Hematopoietic multipotent progenitor cell treated with erythropoietin and hydrocortisone succinate and interleukin-3 and kit ligand, for 17 days (in vitro differentiated cells): Measurements from ENCODE around the gene PRKCB.

Experiments used
- DNase-seq: peaks from one replicate; pipeline ENCODE4 v3.0.0-alpha.2; 2015; ENCODE audit warnings: low spot score

Gene PRKCB

DNA sequence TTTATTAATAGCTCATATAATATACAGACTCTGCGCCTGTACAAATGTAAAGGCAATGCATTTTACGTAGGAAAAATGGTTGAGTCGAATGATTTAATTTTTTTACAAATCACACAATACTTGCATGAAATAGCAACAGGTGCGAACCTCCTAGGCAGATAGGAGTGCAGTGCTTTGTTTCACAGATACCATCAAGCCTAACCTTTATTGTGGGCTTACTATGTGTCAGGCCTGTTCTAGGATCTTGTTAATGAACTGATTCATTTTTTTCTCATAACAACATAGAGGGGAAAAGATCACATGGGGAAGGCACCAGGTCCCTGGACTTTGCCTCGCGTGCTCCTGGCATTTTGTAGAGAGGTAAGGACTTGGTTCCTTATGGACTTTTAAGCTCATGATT, 107.8 kb downstream of the PRKCB start:
- DNase-seq = no peak

DNA sequence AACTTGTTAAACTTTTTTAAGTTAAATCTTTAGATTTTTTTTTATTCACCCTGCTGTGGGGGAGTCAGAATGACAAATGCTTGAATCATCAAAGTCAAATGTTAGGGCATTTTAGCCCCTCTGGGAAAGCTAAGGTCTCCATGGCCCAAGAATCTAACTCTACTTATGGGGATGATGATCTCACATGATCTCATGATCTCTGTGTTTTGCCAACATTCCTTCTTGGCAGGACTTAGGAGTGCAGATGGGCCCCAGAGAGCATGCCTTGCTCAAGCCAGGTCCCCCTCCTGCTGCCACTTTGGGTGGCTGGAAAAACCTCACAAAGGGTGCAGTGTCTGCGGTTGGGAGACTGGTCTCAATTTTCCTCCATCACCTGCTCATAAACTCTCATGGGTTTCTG, 108.6 kb downstream of the PRKCB start:
- DNase-seq = no peak

DNA sequence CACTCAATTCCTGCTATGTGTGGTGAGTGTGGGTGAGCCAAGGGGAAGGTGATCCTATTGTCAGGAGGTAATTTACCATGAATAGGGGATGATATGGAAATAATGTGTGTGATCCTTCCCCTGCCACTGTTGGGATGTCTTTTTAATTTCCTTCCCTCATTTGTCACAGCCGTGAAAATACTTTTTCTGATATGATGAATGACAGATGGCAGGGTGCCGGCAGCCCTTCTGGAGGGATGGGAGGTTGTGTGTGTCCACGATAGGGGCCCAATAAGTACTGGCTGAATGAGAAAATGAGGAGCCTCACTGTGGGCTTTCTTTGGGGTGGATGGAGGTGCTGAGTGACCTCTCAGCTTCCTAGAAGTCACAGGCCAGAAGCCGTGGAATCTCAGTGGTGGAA, 109.5 kb downstream of the PRKCB start:
- DNase-seq = no peak

DNA sequence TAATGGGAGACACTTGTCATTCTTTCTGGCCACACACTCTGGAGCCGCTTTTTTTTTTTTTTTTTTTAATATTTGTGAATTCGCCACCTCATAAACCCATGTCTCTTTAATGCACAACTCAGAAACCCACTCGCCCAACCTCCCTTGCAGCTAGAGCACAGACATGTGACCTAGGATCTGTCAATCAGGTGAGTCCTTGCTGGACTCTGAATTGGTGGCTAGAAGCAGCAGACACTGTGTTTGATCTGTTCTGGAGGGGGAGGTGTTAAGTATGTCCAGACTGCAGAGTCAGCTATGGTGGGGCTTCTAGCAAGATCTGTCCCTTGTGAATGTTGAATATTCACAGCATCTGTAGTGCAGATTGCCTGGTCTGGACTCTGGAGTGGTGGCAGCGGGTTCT, 112.1 kb downstream of the PRKCB start:
- no peak for DNase-seq

DNA sequence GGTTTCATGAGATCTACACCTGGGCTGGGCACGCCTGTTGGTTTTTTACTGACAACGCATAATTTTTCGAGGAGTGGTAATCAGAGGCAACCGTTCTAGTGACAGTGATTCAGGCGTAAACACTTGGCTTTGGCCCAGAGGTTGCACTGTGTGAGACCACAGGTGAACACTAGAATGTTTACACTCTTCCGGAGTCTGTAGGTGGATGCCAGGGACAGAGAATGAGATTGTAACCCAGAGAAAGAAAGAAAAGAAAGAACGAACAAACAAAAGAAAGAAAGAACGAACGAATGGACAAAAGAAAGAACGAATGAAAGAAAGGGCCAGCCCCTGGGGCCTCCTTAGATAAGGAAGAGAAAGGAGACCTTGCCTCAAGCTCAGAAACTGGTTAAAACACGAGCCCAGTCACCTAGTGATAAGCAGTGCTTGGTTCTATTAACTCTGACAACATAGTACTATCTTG, 113.2 kb downstream of the PRKCB start:
- DNase-seq = no peak

DNA sequence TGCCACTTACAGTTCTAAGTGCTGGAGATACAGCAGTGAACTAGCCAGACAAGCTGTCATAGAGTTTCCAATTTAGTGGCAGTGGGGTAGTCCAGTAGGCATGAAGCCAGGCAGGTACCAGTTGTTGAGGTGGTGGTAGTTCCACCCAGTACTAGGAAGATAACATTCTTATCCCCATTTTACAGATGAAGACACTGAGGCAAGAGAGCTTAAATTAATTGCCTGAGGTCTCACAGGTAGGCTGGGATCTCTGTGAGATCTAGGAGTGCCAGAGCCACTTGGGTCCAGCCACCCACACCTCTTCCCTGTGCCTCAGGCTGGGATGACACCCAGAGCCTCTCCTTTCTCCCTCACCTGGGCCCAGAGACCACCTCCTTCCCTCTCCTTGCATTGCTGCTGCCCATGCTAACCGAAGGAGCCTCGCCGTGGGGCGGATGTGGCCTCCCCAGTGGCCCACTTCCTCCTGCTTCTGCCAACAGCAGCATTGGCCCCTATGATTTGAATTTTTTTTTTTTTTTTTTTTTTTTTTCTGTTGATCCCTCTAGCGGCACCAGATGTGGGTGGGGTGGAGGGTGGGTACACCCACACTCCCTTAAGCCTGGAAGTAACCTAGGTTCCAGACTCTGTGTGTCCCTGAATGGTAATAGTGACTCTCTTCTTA, 114.0 kb downstream of the PRKCB start:
- DNase-seq = no peak

DNA sequence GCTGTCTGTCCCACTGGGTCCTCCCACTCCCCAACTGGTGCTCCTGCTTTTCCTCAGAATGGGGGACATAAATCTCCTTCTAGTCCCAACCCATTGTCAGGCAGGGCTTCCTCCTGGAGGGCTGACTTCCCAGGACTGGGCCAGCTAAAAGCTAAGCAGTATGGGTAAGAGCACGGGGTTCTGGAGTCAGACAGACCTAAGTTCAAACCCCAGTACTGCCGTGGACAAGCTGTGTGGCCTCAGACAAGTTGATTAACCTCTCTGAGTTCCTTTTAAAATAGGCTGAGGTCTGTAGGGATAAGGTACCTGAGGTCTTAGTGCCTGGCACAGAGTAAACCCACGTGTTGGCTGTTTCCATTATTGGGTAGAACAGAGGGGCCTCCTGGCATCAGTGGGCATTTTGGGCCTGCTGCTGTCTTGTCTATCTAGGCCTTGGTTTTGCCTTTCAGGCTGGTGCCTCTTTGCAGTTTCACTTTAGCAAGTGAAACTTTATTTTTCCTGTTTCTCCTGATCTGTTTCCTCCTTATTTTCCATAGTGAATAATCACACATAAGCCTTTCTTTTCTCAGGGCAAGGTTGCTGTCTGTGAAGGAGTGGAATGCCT, 114.6 kb downstream of the PRKCB start:
- DNase-seq = no peak

DNA sequence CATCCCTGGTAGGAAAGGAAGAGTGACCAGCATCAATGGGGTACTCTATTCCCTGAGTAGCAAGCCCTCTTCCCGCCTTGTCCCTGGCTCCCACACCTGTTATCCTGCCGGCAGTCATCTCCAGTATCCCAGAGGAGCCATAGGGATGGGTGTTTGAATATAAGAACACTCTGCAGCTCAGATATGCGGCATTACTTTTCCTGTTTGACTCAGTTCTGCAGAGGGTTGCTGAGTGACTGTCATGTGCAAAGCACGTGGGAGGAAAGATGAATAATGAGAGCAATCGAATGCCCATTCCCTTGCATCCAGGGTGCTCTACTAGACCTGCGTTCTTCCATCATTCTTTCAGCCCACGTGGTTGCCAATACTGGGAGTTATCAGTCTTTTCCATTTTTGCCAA, 115.1 kb downstream of the PRKCB start:
- no peak for DNase-seq

DNA sequence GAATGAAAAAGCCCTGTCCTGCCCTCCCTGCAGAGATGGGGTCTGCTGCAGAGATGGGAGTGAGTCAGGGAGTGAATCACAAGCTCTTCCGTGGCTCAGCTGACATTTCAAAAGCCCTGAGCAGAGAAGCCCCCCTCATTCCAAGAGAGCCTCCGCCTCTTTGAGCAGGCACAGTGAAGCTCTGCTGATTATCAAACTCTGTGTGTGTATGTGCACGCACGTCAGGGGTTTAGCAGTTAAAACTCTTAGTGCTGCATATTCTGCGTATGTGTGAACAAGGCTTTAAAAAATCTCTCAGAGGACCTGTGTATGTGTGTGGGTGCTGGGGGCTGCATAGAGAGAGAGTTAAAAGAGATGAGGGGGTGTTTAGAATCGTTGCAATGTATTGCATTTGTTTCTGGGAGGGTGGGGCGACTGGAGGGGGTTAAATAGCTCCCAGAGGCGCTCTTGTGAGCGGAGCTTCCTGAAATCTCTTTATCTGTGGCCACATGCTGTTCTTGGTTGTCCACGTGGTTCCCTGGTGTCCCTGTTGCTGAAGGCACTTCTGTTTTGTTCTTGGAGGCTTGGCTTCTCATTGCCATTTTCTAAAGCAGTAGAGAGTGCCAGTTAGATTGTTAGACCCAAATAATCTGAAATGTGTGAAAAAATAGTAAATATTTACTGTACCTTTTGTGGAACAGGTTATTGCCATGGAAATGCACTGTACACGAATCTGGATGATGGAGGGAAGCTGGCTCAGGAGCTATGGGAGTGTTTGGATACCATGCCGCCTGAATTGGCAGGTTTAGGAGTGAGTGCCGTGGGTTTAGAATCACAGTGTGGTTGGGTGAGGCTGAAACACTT, 116.6 kb downstream of the PRKCB start:
- no peak for DNase-seq

DNA sequence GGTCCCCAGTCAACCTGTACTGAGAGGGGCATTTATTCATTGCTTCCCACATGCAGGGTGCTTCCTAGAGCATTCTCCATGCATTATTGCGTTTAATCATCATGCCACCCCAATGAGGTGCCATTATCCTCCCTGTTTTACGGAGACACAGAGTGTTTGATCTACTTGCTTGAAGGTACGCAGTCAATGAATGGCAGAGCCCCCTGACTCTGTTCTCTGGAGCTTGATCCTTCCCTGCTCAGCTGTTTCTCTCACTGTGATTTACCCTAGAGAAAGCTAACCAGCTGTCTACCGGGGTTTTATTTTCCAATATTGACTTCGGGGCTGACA, 117.2 kb downstream of the PRKCB start:
- DNase-seq = no peak

DNA sequence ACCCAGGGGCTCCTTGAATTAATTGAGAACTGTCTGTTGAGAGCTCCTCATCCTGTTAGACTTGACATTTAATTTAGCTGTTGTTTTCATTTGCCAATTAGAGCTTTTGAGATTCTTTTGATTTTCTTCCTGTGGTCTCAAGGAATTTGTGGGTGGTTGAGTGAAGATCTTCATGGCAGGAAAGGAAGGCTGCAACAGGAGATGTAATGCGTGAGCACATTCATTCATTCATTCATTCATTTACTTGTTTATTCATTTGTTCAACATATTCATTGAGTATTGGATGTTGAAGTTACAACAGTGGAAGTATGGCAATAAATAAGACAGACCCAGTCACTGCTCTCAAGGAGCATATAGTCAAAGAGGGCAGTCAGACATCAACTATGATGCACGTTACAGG, 117.7 kb downstream of the PRKCB start:
- DNase-seq = no peak

DNA sequence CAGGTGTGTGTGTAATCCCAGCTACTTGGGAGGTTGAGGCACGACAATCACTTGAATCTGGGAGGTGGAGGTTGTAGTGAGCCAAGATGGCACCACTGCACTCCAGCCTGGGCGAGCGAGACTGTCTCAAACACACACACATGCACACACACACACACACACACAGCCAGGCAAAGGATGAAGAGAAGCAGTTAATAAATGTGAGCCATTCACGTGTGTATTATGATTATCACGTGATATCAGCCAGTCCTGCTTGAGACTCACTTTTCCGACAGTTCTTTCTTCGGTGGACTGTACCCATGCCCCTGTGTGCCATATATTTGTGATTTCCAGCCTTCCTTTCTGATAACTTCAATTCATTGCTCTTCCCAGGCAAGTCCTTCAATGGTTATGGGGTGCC, 119.3 kb downstream of the PRKCB start:
- no peak for DNase-seq

DNA sequence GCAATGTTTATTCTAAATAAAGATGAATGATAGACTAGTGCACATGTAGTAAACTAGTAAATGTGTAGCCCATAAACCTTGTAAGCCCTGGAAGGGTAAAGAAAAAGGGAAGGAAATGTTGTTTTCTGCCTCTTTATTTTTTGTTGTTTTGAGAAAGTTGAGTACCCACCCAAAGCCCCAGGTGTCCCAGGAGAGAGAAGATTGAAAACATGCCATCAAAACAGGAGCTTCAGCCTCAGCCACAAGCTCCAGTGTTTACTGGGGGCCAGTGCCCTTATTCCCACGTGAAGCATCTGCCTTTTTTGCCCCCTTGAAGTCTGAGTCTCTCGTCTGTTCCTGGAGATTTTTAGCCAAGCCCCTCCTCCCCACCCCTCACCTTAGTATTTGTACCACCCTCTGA, 121.5 kb downstream of the PRKCB start:
- no peak for DNase-seq

DNA sequence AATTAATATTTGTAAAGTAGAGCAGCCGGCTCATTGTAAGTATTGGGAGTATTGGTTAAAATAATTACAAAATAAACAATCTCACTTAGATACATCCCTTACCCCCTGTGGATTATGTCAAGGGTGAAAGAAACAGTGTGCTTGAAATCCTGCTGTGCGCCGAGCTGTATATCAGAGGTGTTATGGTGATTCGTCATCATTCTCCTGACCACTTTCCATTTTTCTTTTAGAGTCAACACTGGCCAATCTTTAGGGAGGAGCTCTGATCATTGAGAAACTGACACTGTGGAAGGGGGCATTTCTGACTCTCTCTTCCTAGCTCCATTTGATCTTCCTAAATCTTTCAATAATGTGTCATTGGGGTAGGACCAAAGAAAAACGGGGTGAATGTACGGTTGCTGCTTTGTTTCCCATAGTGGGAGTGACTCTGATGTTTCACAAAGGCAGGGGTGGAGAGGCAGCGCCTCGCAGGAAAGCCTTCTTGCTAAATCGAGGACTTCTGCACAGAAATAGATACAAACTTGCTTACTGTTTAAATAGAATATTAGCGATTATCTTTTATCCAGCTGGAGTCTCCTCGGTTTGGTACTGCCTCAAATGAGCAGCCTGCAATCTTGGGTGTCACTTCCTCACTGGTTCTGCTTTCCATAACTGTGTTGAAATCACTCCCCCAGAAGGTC, 123.4 kb downstream of the PRKCB start:
- no peak for DNase-seq

DNA sequence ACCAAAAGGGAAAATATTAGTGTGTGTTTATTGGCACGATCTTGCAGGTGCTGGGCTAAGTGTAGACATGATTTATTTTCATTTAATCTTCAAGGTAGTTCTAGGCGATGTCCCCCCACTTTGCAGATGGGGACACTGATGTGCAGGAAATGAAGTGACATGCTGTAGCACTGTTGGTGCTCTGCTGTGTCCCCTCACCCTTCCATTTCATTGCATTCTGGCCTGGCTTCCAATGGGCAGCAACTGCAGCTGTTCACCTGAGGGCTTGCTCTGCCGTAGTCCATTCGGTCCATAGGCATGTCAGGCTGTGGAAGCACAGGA, 123.9 kb downstream of the PRKCB start:
- no peak for DNase-seq

DNA sequence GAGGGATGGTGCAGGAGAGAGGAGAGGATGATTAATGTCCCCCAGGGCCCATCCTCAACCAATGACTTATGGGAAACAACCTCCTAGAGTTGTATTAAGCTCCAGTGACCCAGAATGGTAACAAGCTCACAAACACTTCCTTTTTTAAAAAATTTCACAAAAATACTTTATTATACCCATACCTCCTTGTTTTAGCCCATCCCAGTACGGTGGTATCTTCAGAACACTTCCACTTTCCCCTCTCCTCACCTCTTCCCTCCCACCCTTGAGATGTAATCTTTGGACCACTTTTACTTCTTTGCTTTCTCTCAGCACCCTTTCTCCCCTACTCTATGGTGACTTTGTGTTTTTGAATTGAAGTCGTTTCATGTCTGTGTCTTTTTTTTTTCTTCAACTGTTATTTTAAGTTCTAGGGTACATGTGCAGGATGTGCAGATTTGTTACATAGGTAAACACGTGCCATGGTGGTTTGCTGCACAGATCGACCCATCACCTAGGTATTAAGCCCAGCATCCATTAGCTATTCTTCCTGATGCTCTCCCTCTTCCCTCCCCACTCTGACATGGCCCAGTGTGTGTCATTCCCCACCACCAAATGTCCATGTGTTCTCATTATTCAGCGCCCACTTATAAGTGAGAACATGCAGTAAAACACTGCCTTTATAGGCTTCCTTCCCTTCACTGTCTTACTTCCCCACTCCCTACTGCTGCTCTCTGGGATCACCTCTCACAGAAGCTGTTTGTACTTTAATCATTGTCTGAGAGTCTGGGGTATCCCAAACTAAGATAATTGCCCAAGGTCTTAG, 124.5 kb downstream of the PRKCB start:
- no peak for DNase-seq

DNA sequence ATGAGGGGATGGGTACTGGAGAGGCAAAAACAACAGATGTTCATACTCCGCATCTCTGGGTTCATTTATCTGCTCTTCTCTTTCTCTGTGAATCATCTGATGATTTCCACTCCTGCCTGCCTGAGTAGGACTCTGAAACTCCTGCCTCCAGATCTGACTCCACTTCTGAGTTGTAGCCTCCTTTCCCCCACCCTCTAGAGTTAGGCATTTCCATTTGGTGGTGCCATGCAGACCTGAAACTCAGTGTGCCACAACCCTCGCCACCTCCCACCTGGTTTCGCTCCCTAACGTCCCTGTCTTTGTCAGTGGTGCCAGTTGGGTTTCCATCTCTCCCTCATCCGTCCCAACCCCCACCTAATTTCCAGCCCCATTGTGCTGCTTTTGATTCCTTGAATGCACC, 126.2 kb downstream of the PRKCB start:
- DNase-seq = no peak

DNA sequence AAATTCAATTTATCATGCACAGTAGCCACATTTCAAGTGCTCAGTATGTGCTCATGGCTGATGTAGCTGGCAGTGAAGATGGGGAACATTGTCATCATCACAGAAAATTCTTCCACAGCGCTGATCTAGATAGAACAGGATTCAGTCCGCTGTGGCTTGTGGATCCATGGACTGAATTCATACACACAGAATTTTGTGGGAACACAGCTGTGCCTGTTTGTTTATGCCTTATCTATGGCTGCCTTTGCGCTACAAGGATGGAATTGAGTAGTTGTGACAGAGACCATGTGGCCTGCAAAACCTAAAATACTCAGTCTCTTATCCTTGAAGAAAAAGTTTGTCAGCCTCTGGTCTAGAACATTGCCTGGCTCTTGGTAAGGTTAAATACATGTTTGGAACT, 128.4 kb downstream of the PRKCB start:
- DNase-seq = no peak

DNA sequence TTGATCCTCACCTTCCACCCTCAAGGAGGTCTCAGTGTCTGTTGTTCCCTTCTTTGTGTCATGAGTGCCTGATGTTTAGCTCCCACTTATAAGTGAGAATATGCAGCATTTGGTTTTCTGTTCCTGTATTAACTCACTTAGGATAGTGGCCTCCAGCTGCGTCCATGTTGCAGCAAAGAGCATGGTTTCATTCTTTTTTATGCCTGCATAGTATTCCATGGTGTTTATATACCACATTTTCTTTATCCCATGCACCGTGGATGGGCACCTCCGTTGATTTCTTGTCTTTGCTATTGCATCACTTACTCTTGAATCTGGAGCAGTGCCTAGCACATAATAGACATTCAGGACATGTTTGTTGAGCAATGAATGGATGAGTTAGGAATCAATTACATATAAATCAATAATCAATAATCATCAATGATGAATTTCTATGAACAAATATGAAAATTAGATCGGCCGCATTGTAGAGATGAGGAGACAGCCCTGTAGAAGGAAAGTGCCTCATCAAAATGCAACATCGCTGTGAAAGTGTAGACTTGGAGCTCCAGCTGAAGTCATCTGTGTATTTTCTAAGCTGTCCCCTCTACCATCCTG, 129.5 kb downstream of the PRKCB start:
- no peak for DNase-seq

DNA sequence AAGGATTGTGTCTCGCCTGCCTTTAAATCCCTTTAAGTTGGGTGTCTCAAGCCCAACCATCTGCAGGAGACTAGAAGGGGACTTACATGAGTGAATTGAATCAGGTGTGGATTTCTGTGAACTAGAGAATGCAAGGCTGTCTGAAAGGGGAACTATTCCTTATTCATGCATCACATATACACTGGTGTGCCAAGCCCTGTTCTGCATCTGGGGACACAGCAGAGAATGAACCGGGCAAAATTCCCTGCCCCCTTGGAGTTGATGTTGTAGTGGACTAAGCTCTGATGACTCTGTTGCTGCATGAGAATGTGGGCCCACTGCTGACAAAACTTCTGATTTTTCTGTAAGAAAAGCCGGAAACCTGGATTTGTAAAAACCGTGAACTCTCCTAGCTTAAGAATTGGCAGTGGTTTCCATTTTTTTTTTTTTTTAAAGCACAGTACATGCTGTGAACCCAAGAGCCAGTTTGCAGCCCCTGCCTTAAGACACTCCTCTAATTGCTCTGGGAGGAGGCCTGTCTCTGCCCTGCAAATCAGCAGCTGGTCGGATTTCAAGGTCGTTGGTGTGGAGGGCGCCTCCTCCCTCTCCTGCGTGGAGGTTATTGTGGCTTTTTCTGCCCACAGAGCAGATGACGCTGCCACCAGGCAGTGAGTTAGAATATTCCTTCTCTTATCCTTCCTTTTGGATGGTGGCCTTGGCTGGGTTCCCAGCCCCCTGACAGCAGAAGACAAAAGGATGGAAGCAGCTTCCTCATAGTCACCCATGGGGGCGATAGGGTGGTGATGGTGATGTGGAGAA, 131.0 kb downstream of the PRKCB start:
- no peak for DNase-seq

DNA sequence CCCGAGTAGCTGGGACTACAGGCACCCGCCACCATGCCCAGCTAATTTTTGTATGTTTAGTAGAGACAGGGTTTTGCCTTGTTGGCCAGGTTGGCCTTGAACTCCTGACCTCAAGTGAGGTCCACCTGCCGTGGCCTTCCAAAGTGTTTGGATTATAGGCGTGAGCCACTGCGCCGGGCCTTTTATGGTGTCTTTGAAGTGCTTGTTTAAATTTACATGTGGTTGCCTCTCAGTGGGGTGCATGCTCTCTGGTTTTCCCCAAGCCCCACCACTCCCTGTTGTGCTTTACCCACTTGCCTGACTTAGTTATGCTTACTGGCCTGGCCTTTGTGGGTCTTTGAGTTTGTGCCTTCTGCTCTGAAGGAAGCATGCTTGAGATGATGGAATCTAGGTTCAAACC, 132.0 kb downstream of the PRKCB start:
- no peak for DNase-seq
